SIG-M5 treated with dmso at 0.1 percent for 504 hours (cell line): ENCODE results near the gene ZNF440.
"Not testable (repeated sequence)": the region's sequence is repeated elsewhere in the genome, so short reads cannot be mapped to it uniquely, and the experiment has no call there.

ENCODE experiments used
- DNase-seq: peaks from one replicate; lab custom pipeline; 2025; ENCODE audit not compliant: unreplicated experiment; lab: John Stamatoyannopoulos, UW

The ZNF440 gene

DNA sequence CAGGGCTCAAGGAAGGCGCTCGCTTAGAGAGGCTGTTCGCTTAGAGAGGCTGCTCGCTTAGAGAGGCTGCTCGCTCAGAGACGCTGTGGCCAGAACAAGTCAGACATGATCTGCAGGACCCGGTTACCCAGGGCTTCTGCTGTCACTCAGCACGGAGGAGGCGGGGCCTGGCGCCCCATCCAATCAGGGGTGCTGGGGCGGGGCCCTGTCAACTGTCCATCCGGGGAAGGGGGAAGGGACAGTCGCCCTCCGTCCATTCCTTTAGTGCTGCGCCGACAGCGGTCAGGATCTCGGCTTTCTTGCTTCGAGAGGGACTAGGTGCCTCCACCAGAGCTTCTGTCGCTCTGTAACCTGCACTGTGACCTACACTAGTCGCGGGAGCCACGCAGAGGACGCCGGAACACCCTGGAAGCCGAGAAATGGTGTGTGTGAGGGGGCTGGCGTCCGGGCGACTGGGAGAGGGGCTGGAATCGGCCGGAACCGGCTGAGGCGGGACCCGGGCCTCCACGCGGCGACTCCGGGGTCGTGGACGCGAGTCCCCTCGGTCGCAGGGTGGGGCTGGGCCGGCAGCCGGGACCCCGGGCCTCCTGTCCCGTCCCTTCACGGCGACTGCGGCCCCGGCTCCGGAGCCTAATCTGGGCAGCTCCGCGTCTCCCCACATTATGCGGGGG lies at the start of gene ZNF440:
TSS of gene ZNF440 (plus strand) at position 245 of the 671 bp plus-strand sequence. CDS start at position 420, 175 bp downstream.
- peak; percentile 55 for DNase-seq

DNA sequence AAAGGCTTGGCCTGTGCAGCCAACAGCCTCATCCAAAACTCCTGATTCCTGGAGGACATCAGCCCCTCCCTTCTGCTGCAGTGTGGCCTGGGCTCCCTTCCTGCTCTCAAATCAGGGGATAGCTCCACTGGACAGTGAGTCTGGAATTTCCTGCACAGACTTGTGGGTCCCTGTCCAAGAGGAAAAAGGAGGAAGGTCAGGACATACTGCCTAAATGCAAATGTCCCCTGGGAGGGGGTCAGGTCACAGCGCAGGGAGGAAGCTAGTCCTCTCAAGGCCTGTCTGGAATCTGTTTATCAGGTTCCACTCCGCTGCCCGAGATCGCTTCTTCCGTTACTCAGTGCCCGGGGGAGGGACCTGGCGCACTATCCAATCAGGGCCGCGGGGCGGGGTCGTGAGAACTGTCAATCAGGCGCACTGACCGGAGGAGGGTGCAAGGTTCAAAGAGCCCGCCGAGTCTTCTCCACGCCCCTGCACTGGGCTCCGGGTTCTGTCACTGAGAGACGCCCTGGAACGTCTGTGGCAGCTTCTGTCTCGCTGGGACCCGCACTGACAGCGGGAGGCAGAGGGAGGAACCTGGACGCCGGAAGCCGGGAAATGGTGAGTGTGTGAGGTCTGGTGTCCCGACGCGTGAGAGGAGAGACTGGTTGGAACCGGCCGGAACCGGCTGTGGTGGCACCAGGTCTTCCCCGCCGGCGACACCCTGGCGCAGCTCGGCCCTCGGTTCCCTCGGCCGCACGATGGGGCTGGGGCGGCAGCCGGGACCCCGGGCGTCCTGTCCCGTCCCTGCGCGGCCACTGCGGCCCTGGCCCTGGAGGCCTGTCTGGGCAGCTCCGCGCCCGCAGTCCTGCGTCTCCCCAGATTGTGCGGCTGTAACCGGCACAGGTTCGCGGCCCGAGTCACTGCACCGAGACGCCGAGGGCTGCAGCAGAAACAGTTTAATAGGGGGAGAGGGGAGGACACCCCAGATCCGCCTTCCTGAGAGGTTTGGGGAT lies 47.2 kb upstream of the ZNF440 start, which contains the start of gene ZNF441:
TSS of gene ZNF441 (plus strand) at position 404 of the 995 bp plus-strand sequence. CDS start at position 598, 194 bp downstream.
- DNase-seq: no peak

DNA sequence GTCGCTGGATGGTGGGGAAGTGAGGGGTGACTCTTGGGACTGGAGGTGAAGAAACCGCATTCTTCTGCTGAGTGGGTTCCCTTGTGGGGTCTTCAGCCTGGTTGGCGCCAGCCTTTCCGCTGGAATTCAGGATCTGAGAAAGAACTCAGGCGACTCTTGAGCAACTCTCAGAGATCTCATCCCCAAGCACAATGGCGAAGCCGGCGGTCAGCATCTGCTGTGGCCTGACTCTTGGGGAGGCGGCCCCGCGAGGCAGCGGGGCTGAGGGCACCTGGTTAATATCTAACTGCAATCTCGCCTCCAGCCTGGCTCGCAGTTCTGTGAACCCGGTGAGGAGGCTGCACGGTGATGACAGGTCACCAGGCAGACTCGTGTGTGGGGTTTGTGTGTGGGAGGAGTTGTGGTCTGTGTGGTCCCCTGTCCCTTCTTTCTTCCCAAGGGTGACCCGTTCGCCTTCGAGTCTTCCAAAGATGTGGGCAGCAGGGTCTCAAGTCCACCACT lies 46.4 kb upstream of the ZNF440 start:
- DNase-seq: no peak

DNA sequence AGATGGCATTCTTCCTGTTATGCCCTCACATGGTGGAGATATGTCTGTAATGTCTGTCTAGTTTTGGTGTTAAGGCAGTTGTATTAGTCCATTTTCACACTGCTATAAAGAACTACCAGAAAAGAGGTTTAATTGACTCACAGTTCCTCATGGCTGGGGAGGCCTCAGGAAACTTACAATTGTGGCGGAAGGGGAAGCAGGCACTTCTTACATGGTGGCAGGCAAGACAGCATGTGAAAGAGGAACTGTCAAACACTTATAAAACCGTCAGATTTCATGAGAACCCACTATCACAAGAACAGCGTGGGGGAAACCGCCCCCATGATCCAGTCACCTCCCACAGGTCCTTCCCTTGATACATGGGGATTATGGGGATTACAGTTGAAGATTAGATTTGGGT lies 44.1 kb upstream of the ZNF440 start:
- DNase-seq: no peak

DNA sequence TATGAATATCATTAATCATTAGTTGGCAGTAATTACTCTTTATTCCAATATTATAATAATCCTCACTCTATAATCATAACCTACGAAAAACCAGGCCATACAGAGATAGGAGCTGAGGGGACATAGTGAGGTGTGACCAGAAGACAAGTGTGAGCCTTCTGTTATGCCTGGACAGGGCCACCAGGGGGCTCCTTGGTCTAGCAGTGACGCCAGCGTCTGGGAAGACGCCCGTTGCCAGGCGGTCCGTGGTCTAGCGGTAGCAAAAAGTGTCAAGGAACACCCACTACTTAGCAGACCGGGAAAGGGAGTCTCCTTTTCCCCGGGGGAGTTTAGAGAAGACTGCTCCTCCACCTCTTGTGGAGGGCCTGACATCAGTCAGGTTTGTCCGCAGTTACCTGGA lies 42.6 kb upstream of the ZNF440 start:
- not testable (repeated sequence) for DNase-seq

DNA sequence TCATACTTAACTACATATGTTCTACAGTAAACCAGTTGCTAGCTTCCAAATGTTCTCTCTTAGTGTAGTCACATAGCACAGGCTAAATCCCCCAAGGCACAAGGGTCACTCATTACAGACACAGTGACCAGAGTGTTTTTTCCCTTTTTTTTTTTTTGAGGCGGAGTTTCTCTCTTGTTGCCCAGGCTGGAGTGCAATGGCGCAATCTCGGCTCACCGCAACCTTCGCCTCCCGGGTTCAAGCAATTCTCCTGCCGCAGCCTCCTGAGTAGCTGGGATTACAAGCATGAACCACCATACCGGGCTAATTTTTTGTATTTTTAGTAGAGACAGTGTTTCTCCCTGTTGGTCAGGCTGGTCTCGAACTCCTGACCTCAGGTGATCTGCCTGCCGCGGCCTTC lies 37.4 kb upstream of the ZNF440 start:
- not testable (repeated sequence) for DNase-seq

DNA sequence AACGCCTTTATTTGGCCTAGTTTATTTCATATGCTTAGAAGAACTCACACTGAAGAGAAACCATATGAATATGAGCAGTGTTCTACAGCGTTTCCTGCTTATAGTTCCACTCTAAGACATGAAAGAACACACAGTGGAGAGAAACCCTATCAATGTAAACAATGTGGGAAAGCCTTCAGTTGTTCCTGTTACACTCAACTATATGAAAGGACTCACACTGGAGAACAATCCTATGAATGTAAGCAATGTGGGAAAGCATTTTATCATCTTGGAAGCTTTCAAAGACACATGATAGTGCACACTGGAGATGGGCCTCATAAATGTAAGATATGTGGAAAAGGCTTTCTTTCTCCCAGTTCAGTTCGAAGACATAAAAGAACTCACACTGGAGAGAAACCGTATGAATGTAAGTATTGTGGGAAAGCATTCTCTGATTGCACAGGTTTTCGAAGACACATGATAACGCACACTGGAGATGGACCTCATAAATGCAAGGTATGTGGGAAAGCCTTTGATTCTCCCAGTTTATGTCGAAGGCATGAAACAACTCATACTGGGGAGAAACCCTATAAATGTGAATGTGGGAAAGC lies 33.5 kb upstream of the ZNF440 start:
- no peak for DNase-seq

DNA sequence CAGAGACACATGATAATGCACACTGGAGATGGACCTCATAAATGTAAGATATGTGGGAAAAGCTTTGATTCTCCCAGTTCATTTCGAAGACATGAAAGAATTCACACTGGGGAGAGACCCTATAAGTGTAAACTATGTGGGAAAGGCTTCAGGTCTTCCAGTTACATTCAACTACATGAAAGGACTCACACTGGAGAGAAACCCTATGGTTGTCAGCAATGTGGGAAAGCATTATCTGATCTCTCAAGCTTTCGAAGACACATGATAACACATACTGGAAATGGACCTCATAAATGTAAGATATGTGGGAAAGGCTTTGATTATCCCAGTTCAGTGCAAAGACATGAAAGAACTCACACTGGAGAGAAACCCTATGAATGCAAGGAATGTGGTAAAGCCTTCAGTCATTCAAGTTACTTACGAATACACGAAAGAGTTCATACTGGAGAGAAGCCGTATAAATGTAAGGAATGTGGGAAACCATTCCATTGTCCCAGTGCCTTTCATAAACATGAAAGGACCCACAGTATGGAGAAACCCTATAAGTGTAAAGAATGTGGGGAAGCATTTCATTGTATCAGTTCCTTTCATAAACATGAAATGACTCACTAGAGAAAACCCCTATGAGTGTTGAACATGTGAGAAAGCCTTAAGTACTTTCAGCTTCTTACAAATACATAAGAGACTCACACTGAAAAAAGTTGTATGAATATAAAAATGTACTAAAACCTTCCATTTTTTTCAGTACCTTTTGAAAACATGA lies 32.6 kb upstream of the ZNF440 start:
- DNase-seq: no peak

DNA sequence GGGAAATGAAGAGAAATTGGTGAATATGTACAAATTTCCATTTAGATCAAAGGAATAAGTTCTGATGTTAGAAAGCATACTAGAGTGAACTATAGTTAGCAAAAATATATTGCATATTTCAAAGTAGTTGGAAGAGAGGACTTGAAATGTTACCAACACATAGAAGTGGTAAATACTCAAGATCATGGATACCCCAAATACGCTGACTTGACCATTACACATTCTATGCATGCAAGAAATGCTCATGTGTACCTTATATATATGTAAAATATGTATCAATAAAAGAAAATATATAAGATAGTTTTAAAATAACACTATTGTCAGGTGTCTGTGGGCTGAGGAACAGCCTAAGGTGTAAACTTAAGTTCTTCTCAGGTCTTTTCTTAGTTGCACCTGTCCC lies 30.3 kb upstream of the ZNF440 start:
- no peak for DNase-seq

DNA sequence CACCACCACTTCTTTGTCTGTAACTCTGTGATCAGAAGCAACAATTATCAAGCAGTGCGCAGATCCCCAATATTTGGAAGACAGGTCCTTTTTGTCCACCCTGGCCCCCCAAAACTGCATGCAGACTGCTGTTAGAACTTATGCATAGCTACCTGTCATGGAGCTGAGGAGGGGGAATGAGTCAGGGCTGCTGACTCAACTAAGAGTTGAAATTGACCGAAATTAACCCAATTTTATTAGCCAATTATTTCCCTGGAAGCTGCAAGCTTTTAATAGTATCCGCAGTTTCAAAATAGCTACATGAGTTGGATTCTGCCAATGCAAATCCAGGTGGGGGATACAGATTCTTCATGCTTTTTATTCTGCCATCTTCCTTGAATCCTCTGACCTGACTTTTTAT lies 29.7 kb upstream of the ZNF440 start:
- no peak for DNase-seq

DNA sequence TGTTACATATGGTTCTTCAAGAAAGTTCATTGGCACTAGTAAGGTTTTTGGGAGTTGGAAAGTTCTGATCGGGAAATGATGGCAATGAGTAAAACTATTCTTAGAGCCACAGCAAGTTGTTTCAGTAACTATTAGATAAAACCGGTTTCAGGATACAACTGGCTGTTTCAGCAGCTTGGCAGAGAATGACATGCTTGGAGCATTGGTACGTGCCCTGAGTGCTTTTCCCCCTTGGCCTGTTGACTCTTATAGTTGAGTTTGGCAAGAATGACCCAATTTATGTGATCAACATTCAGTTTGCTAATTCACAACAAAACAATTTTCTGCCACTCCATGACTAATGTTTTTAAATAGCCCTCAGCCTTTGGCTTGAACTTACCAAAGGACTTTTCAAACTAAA lies 26.5 kb upstream of the ZNF440 start:
- DNase-seq: no peak

DNA sequence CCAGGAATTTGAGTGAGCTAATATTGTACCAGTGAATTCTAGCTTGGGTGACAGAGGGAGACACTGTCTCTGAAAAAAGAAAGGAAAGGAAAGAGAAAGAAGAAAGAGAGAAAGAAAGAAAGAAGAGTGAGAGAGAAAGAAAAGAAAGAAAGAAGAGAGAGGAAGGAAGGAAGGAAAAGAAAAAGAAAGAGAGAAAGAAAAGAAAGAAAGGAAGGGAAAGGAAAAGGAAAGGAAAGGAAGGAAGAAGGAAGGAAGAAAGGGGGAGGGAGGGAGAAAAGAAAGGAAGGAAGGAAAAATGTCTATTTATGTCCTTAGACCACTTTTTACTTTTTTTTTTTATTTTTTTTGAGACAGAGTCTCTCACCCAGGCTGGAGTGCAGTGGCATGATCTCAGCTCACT lies 21.1 kb upstream of the ZNF440 start:
- no peak for DNase-seq

DNA sequence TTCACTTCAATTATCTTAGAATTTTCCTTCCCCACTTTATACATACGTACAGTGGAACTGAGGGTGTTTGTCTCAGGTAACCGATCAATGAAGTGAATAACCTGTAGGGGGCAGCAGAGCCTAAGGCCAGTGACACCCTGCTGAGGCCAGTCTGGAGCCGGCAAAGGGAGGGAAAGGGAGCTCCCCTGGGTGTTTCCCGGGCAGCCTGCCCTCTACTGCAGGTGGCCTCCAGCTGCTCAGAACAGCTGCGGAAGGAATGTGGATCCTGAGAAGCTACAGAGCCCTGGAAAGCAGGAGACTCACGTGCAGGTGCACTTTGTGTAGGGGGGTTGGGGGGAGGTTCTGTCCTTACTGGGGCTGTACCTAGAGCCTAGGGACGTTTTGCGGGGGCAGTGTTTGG lies 16.6 kb upstream of the ZNF440 start:
- DNase-seq: peak; percentile 39

DNA sequence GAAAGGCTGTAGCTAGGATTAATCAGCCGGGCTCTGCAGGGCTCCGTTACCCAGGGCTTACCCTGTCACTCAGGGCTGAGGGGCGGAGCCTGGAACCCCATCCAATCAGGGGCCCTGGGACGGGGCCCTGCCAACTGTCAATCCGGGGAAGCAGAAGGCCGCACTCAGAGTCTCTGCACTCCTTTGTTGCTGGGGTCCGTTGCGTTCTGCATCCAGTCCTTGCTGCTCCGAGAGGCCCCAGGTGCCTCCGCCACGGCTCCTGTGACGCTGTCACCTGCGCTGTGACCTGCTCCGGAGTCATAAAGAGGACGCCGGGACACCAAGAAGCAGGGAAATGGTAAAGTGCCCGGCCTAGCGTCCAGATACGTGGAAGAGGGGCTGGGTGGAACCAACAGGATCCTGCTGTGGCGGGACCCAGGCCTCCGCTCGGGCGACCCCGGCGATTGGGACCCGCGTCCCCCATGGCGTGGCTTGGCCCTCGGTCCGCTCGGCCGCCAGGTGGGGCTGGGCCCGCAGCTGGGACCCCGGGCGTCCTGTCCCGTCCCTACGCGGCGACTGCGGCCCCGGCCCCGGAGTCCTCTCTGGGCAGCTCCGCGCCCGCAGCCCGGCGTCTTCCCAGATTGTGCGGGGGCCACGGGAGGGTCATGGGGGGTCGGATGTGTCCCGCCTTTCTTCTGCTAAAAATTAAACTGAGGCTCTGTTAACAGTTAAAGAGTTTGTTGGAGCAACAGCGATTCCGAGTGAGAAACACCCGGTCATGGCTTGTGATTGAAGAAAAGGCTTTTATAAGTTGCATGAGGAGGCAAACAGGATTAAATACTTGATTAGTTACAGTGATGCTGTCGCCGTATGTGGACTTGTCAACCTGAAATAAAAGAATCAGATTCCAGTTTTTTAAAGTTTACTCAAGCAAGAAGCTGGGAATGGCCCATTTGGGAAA lies 15.4 kb upstream of the ZNF440 start, which contains the start of gene ZNF491:
TSS of gene ZNF491 (plus strand) at position 133 of the 940 bp plus-strand sequence. CDS start 7,431 bp downstream, outside the sequence.
- DNase-seq: no peak

DNA sequence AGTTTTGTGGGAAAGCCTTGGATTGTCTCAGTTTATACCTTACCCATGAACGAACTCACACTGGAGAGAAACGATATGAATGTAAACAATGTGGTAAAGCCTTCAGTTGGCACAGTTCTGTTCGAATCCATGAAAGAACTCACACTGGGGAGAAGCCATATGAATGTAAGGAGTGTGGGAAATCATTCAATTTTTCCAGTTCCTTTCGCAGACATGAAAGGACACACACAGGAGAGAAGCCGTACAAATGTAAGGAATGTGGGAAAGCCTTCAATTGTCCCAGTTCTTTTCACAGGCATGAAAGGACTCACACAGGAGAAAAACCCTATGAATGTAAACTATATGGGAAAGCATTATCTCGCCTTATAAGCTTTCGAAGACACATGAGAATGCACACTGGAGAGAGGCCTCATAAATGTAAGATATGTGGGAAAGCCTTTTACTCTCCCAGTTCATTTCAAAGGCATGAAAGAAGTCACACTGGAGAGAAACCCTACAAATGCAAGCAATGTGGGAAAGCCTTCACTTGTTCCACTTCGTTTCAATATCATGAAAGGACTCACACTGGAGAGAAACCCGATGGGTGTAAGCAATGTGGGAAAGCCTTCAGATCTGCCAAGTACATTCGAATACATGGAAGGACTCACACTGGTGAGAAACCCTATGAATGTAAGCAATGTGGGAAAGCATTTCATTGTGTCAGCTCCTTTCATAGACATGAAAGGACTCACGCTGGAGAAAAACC lies 7.5 kb upstream of the ZNF440 start:
- DNase-seq: no peak

DNA sequence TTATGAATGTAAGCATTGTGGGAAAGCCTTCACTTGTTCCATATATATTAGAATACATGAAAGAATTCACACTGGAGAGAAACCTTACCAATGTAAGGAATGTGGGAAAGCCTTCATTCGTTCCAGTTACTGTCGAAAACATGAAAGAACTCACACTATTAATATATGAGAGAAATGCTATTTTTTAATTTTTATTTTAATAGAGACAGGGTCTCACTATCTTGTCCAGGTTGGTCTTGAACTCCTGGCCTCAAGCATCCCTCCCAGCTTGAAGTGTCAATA lies 7.0 kb upstream of the ZNF440 start:
- DNase-seq: no peak

DNA sequence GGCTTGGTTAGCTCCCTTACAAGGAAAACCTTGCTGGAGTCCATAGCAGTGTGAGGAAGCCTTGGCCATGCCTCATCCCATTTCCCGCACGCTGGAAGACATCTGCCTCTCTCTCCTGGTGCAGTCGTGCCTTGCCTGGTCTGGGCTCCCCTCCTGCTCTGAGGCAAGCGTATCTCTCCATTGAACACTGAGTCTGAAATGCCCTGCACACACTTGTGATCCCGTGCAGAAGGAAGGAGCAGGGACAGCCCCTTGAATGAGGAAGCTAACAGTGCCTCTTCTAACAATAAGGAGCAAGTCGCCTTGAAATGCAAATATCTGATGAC lies 407 bp upstream of the ZNF440 start:
- DNase-seq: no peak

DNA sequence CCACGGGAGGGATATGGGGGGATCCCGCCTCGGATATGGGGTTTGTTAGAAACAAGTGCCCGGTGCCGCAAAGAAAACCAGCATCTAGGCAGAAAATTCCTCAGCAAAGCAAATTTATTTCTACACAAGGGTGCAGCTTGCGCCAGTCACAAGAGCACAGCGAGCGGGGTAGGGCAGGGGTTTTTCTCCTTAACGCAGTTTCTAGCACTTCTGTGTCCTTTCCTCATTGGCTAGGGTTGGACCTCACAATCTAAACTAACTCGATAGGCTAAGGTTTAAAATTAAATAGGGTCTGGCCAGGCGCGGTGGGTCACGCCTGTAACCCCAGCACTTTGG lies 595 bp downstream of the ZNF440 start:
- DNase-seq: no peak

DNA sequence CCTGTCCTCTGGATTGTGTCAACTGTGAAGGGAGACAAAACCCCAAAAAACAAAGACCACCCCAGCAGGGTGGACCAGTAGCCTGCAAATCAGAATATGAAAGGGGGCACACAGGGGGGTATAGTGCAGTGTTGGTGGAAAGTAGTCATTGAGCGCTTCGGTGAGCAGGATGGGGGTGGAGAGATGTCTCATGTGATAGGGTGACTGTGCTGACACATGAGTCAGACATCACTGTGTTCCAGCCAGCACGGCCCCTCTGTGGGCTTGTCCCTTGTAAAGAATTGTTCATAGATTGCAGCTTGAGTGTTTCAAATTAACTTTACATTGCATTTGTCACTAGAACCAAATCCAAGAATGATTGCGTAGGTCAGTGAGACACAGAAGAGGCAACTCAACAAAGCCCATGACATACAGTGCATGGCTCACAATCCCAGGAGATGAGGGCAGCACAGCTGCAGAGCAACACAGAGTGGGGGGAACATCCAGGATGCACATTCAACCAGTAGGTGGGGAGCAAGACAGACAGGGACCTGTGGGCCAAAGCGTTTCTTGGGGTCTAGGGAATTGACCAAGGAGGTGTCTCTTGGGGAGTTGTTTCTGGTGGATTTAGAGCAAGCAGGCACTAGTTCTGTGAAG lies 7.5 kb downstream of the ZNF440 start:
- no peak for DNase-seq
